Measurements from ENCODE around the gene GTF2IRD1. TPM values are rescaled to one million over a fixed set of nuclear protein-coding genes. Genes with fewer than 3 reads are reported as not detected.
"Not testable (repeated sequence)": the region's sequence is repeated elsewhere in the genome, so short reads cannot be mapped to it uniquely, and the experiment has no call there.

The GTF2IRD1 gene
- total and polyA plus RNA-seq, 5 donors from 2014 or later, result 0.16 to 2.4 TPM; not detected in 3

GRCh38 chr7:74410772-74411171 is 42.9 kb upstream of the GTF2IRD1 start:
- H3K9me3 ChIP-seq (ENCODE audit: control insufficient read depth in 2 of 2, low read length in 2 of 2), result no peaks in the 10 kb centered on the region
- no peak overlapping the region for H3K27ac ChIP-seq (ENCODE audit: insufficient read depth, low read length, poor library complexity, severe bottlenecking)
- no peaks in the 10 kb centered on the region for H3K4me1 Mint-ChIP-seq
- H3K27me3 Mint-ChIP-seq, result peaks cover 5% of the 10 kb centered on the region
- no peak overlapping the region for H3K4me3 Mint-ChIP-seq
- H3K36me3 ChIP-seq (ENCODE audit: control insufficient read depth, insufficient read depth, low read length), result no peaks in the 10 kb centered on the region
- DNase-seq, result no peak
- H3K27me3 ChIP-seq (ENCODE audit: control insufficient read depth, insufficient read depth, low read length), result no peaks in the 10 kb centered on the region
- ATAC-seq (ENCODE audit: low read depth in 2 of 2), result no peak
- H3K27ac Mint-ChIP-seq, result no peak overlapping the region
- no peaks in the 10 kb centered on the region for H3K4me1 ChIP-seq (ENCODE audit: control insufficient read depth, insufficient read depth, low read length, poor library complexity, severe bottlenecking)
- no peaks in the 10 kb centered on the region for H3K9me3 Mint-ChIP-seq
- H3K4me3 ChIP-seq (ENCODE audit: low read depth, low read length), result no peak overlapping the region
- H3K36me3 Mint-ChIP-seq, result no peaks in the 10 kb centered on the region

DNA sequence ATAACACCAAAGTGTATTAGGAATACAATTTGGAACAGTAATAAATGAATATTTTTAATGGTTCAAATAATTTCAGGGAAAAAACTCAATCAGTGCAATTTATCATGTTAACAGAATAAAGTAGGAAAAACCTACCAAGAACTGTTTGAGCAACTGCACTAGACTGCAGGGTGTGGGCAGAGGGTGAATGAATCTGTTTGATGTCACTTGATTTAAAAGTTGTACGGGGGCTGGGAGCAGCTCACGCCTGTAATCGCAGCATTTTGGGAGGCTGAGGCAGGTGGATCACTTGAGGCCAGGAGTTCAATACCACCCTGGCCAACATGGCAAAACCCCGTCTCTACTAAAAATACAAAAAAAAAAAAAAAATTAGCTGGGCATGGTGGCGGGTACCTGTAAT is 42.1 kb upstream of the GTF2IRD1 start:
- not testable (repeated sequence) for H3K4me1 Mint-ChIP-seq; H3K4me1 ChIP-seq (ENCODE audit: control insufficient read depth, insufficient read depth, low read length, poor library complexity, severe bottlenecking); H3K27me3 Mint-ChIP-seq; H3K27ac ChIP-seq (ENCODE audit: insufficient read depth, low read length, poor library complexity, severe bottlenecking); H3K36me3 Mint-ChIP-seq; H3K4me3 ChIP-seq (ENCODE audit: low read depth, low read length); H3K9me3 ChIP-seq (ENCODE audit: control insufficient read depth in 2 of 2, low read length in 2 of 2); H3K27me3 ChIP-seq (ENCODE audit: control insufficient read depth, insufficient read depth, low read length); H3K4me3 Mint-ChIP-seq; H3K9me3 Mint-ChIP-seq; DNase-seq; ATAC-seq (ENCODE audit: low read depth in 2 of 2); H3K36me3 ChIP-seq (ENCODE audit: control insufficient read depth, insufficient read depth, low read length)
- H3K27ac Mint-ChIP-seq, result peak overlapping the region in 1 of 3 donors; percentile 52

- no peaks in the 10 kb centered on the region for H3K27me3 ChIP-seq (ENCODE audit: control insufficient read depth, insufficient read depth, low read length)
- no peak overlapping the region for H3K27ac ChIP-seq (ENCODE audit: insufficient read depth, low read length, poor library complexity, severe bottlenecking)
- no peaks in the 10 kb centered on the region for H3K9me3 Mint-ChIP-seq
- peaks cover 5% of the 10 kb centered on the region for H3K27me3 Mint-ChIP-seq
- H3K9me3 ChIP-seq (ENCODE audit: control insufficient read depth in 2 of 2, low read length in 2 of 2), result no peaks in the 10 kb centered on the region
- peak overlapping the region in 1 of 3 donors; percentile 52 for H3K27ac Mint-ChIP-seq
- H3K4me1 ChIP-seq (ENCODE audit: control insufficient read depth, insufficient read depth, low read length, poor library complexity, severe bottlenecking), result no peaks in the 10 kb centered on the region
- DNase-seq (no peak), ATAC-seq (ENCODE audit: low read depth in 2 of 2) (no peak)
- no peak overlapping the region for H3K4me3 Mint-ChIP-seq
- no peaks in the 10 kb centered on the region for H3K36me3 ChIP-seq (ENCODE audit: control insufficient read depth, insufficient read depth, low read length)
- H3K4me3 ChIP-seq (ENCODE audit: low read depth, low read length), result no peak overlapping the region
- H3K36me3 Mint-ChIP-seq, result no peaks in the 10 kb centered on the region
- no peaks in the 10 kb centered on the region for H3K4me1 Mint-ChIP-seq
These were observed 41.6 kb upstream of the GTF2IRD1 start for GRCh38 chr7:74412056-74412455.

- H3K27me3 Mint-ChIP-seq, result peaks cover 5% of the 10 kb centered on the region
- no peak overlapping the region for H3K4me3 Mint-ChIP-seq
- H3K9me3 ChIP-seq (ENCODE audit: control insufficient read depth in 2 of 2, low read length in 2 of 2), result no peaks in the 10 kb centered on the region
- no peaks in the 10 kb centered on the region for H3K36me3 Mint-ChIP-seq
- H3K27me3 ChIP-seq (ENCODE audit: control insufficient read depth, insufficient read depth, low read length), result no peaks in the 10 kb centered on the region
- no peaks in the 10 kb centered on the region for H3K36me3 ChIP-seq (ENCODE audit: control insufficient read depth, insufficient read depth, low read length)
- ATAC-seq (ENCODE audit: low read depth in 2 of 2) (no peak), DNase-seq (no peak)
- H3K4me3 ChIP-seq (ENCODE audit: low read depth, low read length), result no peak overlapping the region
- H3K4me1 Mint-ChIP-seq, result no peaks in the 10 kb centered on the region
- no peak overlapping the region for H3K27ac ChIP-seq (ENCODE audit: insufficient read depth, low read length, poor library complexity, severe bottlenecking)
- no peak overlapping the region for H3K27ac Mint-ChIP-seq
- H3K4me1 ChIP-seq (ENCODE audit: control insufficient read depth, insufficient read depth, low read length, poor library complexity, severe bottlenecking), result no peaks in the 10 kb centered on the region
- no peaks in the 10 kb centered on the region for H3K9me3 Mint-ChIP-seq
These were observed 41.1 kb upstream of the GTF2IRD1 start for GRCh38 chr7:74412603-74413002.

- DNase-seq; H3K4me1 ChIP-seq (ENCODE audit: control insufficient read depth, insufficient read depth, low read length, poor library complexity, severe bottlenecking); H3K9me3 Mint-ChIP-seq; H3K4me3 ChIP-seq (ENCODE audit: low read depth, low read length); H3K27me3 ChIP-seq (ENCODE audit: control insufficient read depth, insufficient read depth, low read length); H3K36me3 ChIP-seq (ENCODE audit: control insufficient read depth, insufficient read depth, low read length); H3K9me3 ChIP-seq (ENCODE audit: control insufficient read depth in 2 of 2, low read length in 2 of 2); ATAC-seq (ENCODE audit: low read depth in 2 of 2); H3K4me3 Mint-ChIP-seq; H3K27ac Mint-ChIP-seq; H3K4me1 Mint-ChIP-seq; H3K27me3 Mint-ChIP-seq; H3K27ac ChIP-seq (ENCODE audit: insufficient read depth, low read length, poor library complexity, severe bottlenecking); H3K36me3 Mint-ChIP-seq: not testable (repeated sequence)
These were observed 38.9 kb upstream of the GTF2IRD1 start for GRCh38 chr7:74414595-74415333.

- Histone ChIP-seq H3K27me3 (ENCODE audit: control insufficient read depth, insufficient read depth, low read length) (no peaks in the 10 kb centered on the region), H3K4me1 (ENCODE audit: control insufficient read depth, insufficient read depth, low read length, poor library complexity, severe bottlenecking) (no peaks in the 10 kb centered on the region), H3K27ac (ENCODE audit: insufficient read depth, low read length, poor library complexity, severe bottlenecking) (no peak overlapping the region), H3K9me3 (ENCODE audit: control insufficient read depth in 2 of 2, low read length in 2 of 2) (no peaks in the 10 kb centered on the region), H3K36me3 (ENCODE audit: control insufficient read depth, insufficient read depth, low read length) (no peaks in the 10 kb centered on the region), H3K4me3 (ENCODE audit: low read depth, low read length) (no peak overlapping the region)
- Mint-ChIP-seq H3K27me3 (no peaks in the 10 kb centered on the region), H3K36me3 (no peaks in the 10 kb centered on the region), H3K27ac (peak overlapping the region in 2 of 3 donors; percentile 1 to 79), H3K4me1 (peaks cover 0 to 5% (median under 1%) of the 10 kb centered on the region in 4 donors), H3K9me3 (no peaks in the 10 kb centered on the region), H3K4me3 (no peak overlapping the region)
- ATAC-seq (ENCODE audit: low read depth in 2 of 2), result peak in 1 of 2 donors; percentile 42
- DNase-seq, result peak; percentile 34 to 45 (median 39)
These were observed 36.2 kb upstream of the GTF2IRD1 start for GRCh38 chr7:74417419-74417971.

- peak overlapping the region in 2 of 3 donors; percentile 1 to 11 for H3K27ac Mint-ChIP-seq
These were observed 35.6 kb upstream of the GTF2IRD1 start for GRCh38 chr7:74418076-74418475.

GRCh38 chr7:74418538-74418937 is 35.2 kb upstream of the GTF2IRD1 start:
- ATAC-seq (ENCODE audit: low read depth in 2 of 2) (no peak), DNase-seq (no peak)
- Histone ChIP-seq H3K4me1 (ENCODE audit: control insufficient read depth, insufficient read depth, low read length, poor library complexity, severe bottlenecking) (no peaks in the 10 kb centered on the region), H3K27me3 (ENCODE audit: control insufficient read depth, insufficient read depth, low read length) (no peaks in the 10 kb centered on the region), H3K36me3 (ENCODE audit: control insufficient read depth, insufficient read depth, low read length) (no peaks in the 10 kb centered on the region), H3K9me3 (ENCODE audit: control insufficient read depth in 2 of 2, low read length in 2 of 2) (no peaks in the 10 kb centered on the region), H3K27ac (ENCODE audit: insufficient read depth, low read length, poor library complexity, severe bottlenecking) (no peak overlapping the region), H3K4me3 (ENCODE audit: low read depth, low read length) (no peak overlapping the region)
- H3K27me3 Mint-ChIP-seq, result no peaks in the 10 kb centered on the region
- no peaks in the 10 kb centered on the region for H3K36me3 Mint-ChIP-seq
- H3K4me3 Mint-ChIP-seq, result no peak overlapping the region
- no peaks in the 10 kb centered on the region for H3K9me3 Mint-ChIP-seq
- H3K27ac Mint-ChIP-seq, result peak overlapping the region in 1 of 3 donors; percentile 1
- peaks cover 0 to 5% (median under 1%) of the 10 kb centered on the region in 4 donors for H3K4me1 Mint-ChIP-seq

More at GRCh38 chr7:74418076-74418475, 35.6 kb upstream of the GTF2IRD1 start:
- no peaks in the 10 kb centered on the region for H3K9me3 ChIP-seq (ENCODE audit: control insufficient read depth in 2 of 2, low read length in 2 of 2)
- no peaks in the 10 kb centered on the region for H3K36me3 Mint-ChIP-seq
- no peak overlapping the region for H3K27ac ChIP-seq (ENCODE audit: insufficient read depth, low read length, poor library complexity, severe bottlenecking)
- ATAC-seq (ENCODE audit: low read depth in 2 of 2) (no peak), DNase-seq (no peak)
- H3K4me1 Mint-ChIP-seq, result peaks cover 0 to 5% (median under 1%) of the 10 kb centered on the region in 4 donors
- no peaks in the 10 kb centered on the region for H3K4me1 ChIP-seq (ENCODE audit: control insufficient read depth, insufficient read depth, low read length, poor library complexity, severe bottlenecking)
- no peak overlapping the region for H3K4me3 ChIP-seq (ENCODE audit: low read depth, low read length)
- no peaks in the 10 kb centered on the region for H3K9me3 Mint-ChIP-seq
- no peaks in the 10 kb centered on the region for H3K27me3 ChIP-seq (ENCODE audit: control insufficient read depth, insufficient read depth, low read length)
- no peak overlapping the region for H3K4me3 Mint-ChIP-seq
- H3K27me3 Mint-ChIP-seq, result no peaks in the 10 kb centered on the region
- no peaks in the 10 kb centered on the region for H3K36me3 ChIP-seq (ENCODE audit: control insufficient read depth, insufficient read depth, low read length)

All from CD4-positive, CD25-positive, alpha-beta regulatory T cell (primary cell).